ENCODE results near the gene NPM1.

The NPM1 gene

GRCh38 chr5:171442287-171443042 lies 54.8 kb downstream of the NPM1 start:
- H3K27ac ChIP-seq (ENCODE audit: low read depth, low read length), result no peak overlapping the region
- H3K9me3 ChIP-seq (ENCODE audit: insufficient read depth, low read depth, low read length), result no peaks in the 10 kb centered on the region
- H3K4me1 ChIP-seq (ENCODE audit: insufficient read depth, low read length), result no peaks in the 10 kb centered on the region
- H3K36me3 ChIP-seq (ENCODE audit: insufficient read depth, low read length), result no peaks in the 10 kb centered on the region
- no peak overlapping the region for H3K9ac ChIP-seq (ENCODE audit: low read depth, low read length)
- no peaks in the 10 kb centered on the region for H3K27me3 ChIP-seq (ENCODE audit: insufficient read depth, low read length)
- no peak overlapping the region for H3K4me3 ChIP-seq (ENCODE audit: low read length)
- WGBS, result 75% methylated on average over 12 of the region's 13 CpGs

GRCh38 chr5:171444582-171444981 lies 56.9 kb downstream of the NPM1 start:
- no peak overlapping the region for H3K4me3 ChIP-seq (ENCODE audit: low read length)
- WGBS, result 92% methylated on average over 12 of the region's 12 CpGs
- no peaks in the 10 kb centered on the region for H3K27me3 ChIP-seq (ENCODE audit: insufficient read depth, low read length)
- no peak overlapping the region for H3K9ac ChIP-seq (ENCODE audit: low read depth, low read length)
- H3K4me1 ChIP-seq (ENCODE audit: insufficient read depth, low read length), result no peaks in the 10 kb centered on the region; the same call in 1 of the 2 replicates
- no peak overlapping the region for H3K27ac ChIP-seq (ENCODE audit: low read depth, low read length)
- H3K36me3 ChIP-seq (ENCODE audit: insufficient read depth, low read length), result no peaks in the 10 kb centered on the region
- no peaks in the 10 kb centered on the region for H3K9me3 ChIP-seq (ENCODE audit: insufficient read depth, low read depth, low read length)

GRCh38 chr5:171445644-171446516 lies 58.2 kb downstream of the NPM1 start:
- WGBS, result 92% methylated on average over 14 of the region's 14 CpGs

GRCh38 chr5:171447226-171447625 lies 59.6 kb downstream of the NPM1 start:
- 71% methylated on average over 4 of the region's 5 CpGs for WGBS
- Histone ChIP-seq H3K36me3 (ENCODE audit: insufficient read depth, low read length) (no peaks in the 10 kb centered on the region), H3K27me3 (ENCODE audit: insufficient read depth, low read length) (no peaks in the 10 kb centered on the region; the same call in 1 of the 2 replicates), H3K4me3 (ENCODE audit: low read length) (no peak overlapping the region), H3K9me3 (ENCODE audit: insufficient read depth, low read depth, low read length) (no peaks in the 10 kb centered on the region), H3K4me1 (ENCODE audit: insufficient read depth, low read length) (peaks cover 7% of the 10 kb centered on the region; the same call in 1 of the 2 replicates), H3K27ac (ENCODE audit: low read depth, low read length) (no peak overlapping the region), H3K9ac (ENCODE audit: low read depth, low read length) (no peak overlapping the region)

More at GRCh38 chr5:171445644-171446516, 58.2 kb downstream of the NPM1 start:
- Histone ChIP-seq H3K27ac (ENCODE audit: low read depth, low read length) (no peak overlapping the region), H3K36me3 (ENCODE audit: insufficient read depth, low read length) (no peaks in the 10 kb centered on the region), H3K4me1 (ENCODE audit: insufficient read depth, low read length) (peaks cover 7% of the 10 kb centered on the region; the same call in 1 of the 2 replicates), H3K9ac (ENCODE audit: low read depth, low read length) (no peak overlapping the region), H3K27me3 (ENCODE audit: insufficient read depth, low read length) (no peaks in the 10 kb centered on the region), H3K9me3 (ENCODE audit: insufficient read depth, low read depth, low read length) (no peaks in the 10 kb centered on the region), H3K4me3 (ENCODE audit: low read length) (no peak overlapping the region)

- Histone ChIP-seq H3K4me1 (ENCODE audit: insufficient read depth, low read length) (peaks cover 7% of the 10 kb centered on the region; the same call in 1 of the 2 replicates), H3K9me3 (ENCODE audit: insufficient read depth, low read depth, low read length) (no peaks in the 10 kb centered on the region), H3K4me3 (ENCODE audit: low read length) (no peak overlapping the region), H3K27ac (ENCODE audit: low read depth, low read length) (no peak overlapping the region), H3K9ac (ENCODE audit: low read depth, low read length) (no peak overlapping the region), H3K36me3 (ENCODE audit: insufficient read depth, low read length) (no peaks in the 10 kb centered on the region), H3K27me3 (ENCODE audit: insufficient read depth, low read length) (no peaks in the 10 kb centered on the region; the same call in 1 of the 2 replicates)
- WGBS, result 75% methylated on average over 9 of the region's 10 CpGs
Observed at GRCh38 chr5:171449426-171449825, 61.8 kb downstream of the NPM1 start.

GRCh38 chr5:171450423-171451331 lies 63.0 kb downstream of the NPM1 start:
- Histone ChIP-seq H3K27me3 (ENCODE audit: insufficient read depth, low read length) (no peaks in the 10 kb centered on the region; the same call in 1 of the 2 replicates), H3K9me3 (ENCODE audit: insufficient read depth, low read depth, low read length) (no peaks in the 10 kb centered on the region), H3K36me3 (ENCODE audit: insufficient read depth, low read length) (no peaks in the 10 kb centered on the region), H3K4me1 (ENCODE audit: insufficient read depth, low read length) (peaks cover 7% of the 10 kb centered on the region; the same call in 1 of the 2 replicates), H3K9ac (ENCODE audit: low read depth, low read length) (peak overlapping the region; percentile 71; the same call in 1 of the 2 replicates), H3K27ac (ENCODE audit: low read depth, low read length) (peak overlapping the region; percentile 40; the same call in 1 of the 2 replicates), H3K4me3 (ENCODE audit: low read length) (peak overlapping the region; percentile 47)
- WGBS, result 9% methylated on average over 81 of the region's 88 CpGs

GRCh38 chr5:171451421-171451820 lies 63.8 kb downstream of the NPM1 start:
- 74% methylated on average over 17 of the region's 17 CpGs for WGBS
- no peak overlapping the region for H3K27ac ChIP-seq (ENCODE audit: low read depth, low read length)
- no peaks in the 10 kb centered on the region for H3K9me3 ChIP-seq (ENCODE audit: insufficient read depth, low read depth, low read length)
- peaks cover 7% of the 10 kb centered on the region; the same call in 1 of the 2 replicates for H3K4me1 ChIP-seq (ENCODE audit: insufficient read depth, low read length)
- H3K36me3 ChIP-seq (ENCODE audit: insufficient read depth, low read length), result no peaks in the 10 kb centered on the region
- H3K9ac ChIP-seq (ENCODE audit: low read depth, low read length), result peak overlapping the region; percentile 22; the same call in 1 of the 2 replicates
- H3K27me3 ChIP-seq (ENCODE audit: insufficient read depth, low read length), result no peaks in the 10 kb centered on the region; the same call in 1 of the 2 replicates
- H3K4me3 ChIP-seq (ENCODE audit: low read length), result 0 out of 2 replicates have a peak overlapping the region, but pooled peaks have one; percentile 2

- WGBS, result 80% methylated on average over 11 of the region's 11 CpGs
- Histone ChIP-seq H3K9me3 (ENCODE audit: insufficient read depth, low read depth, low read length) (no peaks in the 10 kb centered on the region), H3K36me3 (ENCODE audit: insufficient read depth, low read length) (no peaks in the 10 kb centered on the region), H3K9ac (ENCODE audit: low read depth, low read length) (no peak overlapping the region), H3K4me1 (ENCODE audit: insufficient read depth, low read length) (peaks cover 7% of the 10 kb centered on the region; the same call in 1 of the 2 replicates), H3K27me3 (ENCODE audit: insufficient read depth, low read length) (no peaks in the 10 kb centered on the region; the same call in 1 of the 2 replicates), H3K27ac (ENCODE audit: low read depth, low read length) (no peak overlapping the region), H3K4me3 (ENCODE audit: low read length) (no peak overlapping the region)
Observed at GRCh38 chr5:171453056-171453725, 65.5 kb downstream of the NPM1 start.

- no peak overlapping the region for H3K9ac ChIP-seq (ENCODE audit: low read depth, low read length)
- H3K4me1 ChIP-seq (ENCODE audit: insufficient read depth, low read length), result peaks cover 7% of the 10 kb centered on the region; the same call in 1 of the 2 replicates
- H3K27ac ChIP-seq (ENCODE audit: low read depth, low read length), result no peak overlapping the region
- no peak overlapping the region for H3K4me3 ChIP-seq (ENCODE audit: low read length)
- no peaks in the 10 kb centered on the region for H3K36me3 ChIP-seq (ENCODE audit: insufficient read depth, low read length)
- WGBS, result 94% methylated on average over 2 of the region's 2 CpGs
- H3K27me3 ChIP-seq (ENCODE audit: insufficient read depth, low read length), result no peaks in the 10 kb centered on the region; the same call in 1 of the 2 replicates
- H3K9me3 ChIP-seq (ENCODE audit: insufficient read depth, low read depth, low read length), result no peaks in the 10 kb centered on the region
Observed at GRCh38 chr5:171453988-171454387, 66.3 kb downstream of the NPM1 start.

GRCh38 chr5:171454549-171454948 lies 66.9 kb downstream of the NPM1 start:
- Histone ChIP-seq H3K36me3 (ENCODE audit: insufficient read depth, low read length) (no peaks in the 10 kb centered on the region), H3K27me3 (ENCODE audit: insufficient read depth, low read length) (no peaks in the 10 kb centered on the region; the same call in 1 of the 2 replicates), H3K4me1 (ENCODE audit: insufficient read depth, low read length) (peaks cover 7% of the 10 kb centered on the region; the same call in 1 of the 2 replicates), H3K4me3 (ENCODE audit: low read length) (no peak overlapping the region), H3K9ac (ENCODE audit: low read depth, low read length) (no peak overlapping the region), H3K9me3 (ENCODE audit: insufficient read depth, low read depth, low read length) (no peaks in the 10 kb centered on the region), H3K27ac (ENCODE audit: low read depth, low read length) (no peak overlapping the region)
- WGBS, result 83% methylated on average over 10 of the region's 10 CpGs

All from HUES64 (cell line).